Spinal cord (tissue), 10 donors: ENCODE data around the gene PIGZ. TPM values are rescaled to one million over a fixed set of nuclear protein-coding genes. Genes with fewer than 3 reads are reported as not detected.

ENCODE experiments used
- DNase-seq, 6 donors: peaks; one replicate each; pipeline versions ENCODE4 v3.0.0 to v3.0.0-alpha.2; 2013 to 2015; ENCODE audit warnings: low spot score in 6 of 6, low read depth in 4 of 6
- H3K27ac ChIP-seq: one replicate; pipeline ENCODE4 v1.5.1; 2013; ENCODE audit warnings: low read depth, low read length, control low read depth
- H3K27me3 ChIP-seq: one replicate; pipeline ENCODE4 v1.6.1; 2013; ENCODE audit warnings: low read length; ENCODE audit not compliant: control insufficient read depth, insufficient read depth
- H3K36me3 ChIP-seq: one replicate; pipeline ENCODE4 v1.6.1; 2013; ENCODE audit warnings: low read length; ENCODE audit not compliant: control insufficient read depth, insufficient read depth
- H3K4me1 ChIP-seq: one replicate; pipeline ENCODE4 v1.6.1; 2013; ENCODE audit warnings: low read length; ENCODE audit not compliant: control insufficient read depth, insufficient read depth
- H3K4me3 ChIP-seq: one replicate; pipeline ENCODE4 v1.5.1; 2013; ENCODE audit warnings: low read depth, low read length, control low read depth
- H3K9me3 ChIP-seq: one replicate; pipeline ENCODE4 v1.6.1; 2013; ENCODE audit warnings: low read length; ENCODE audit not compliant: control insufficient read depth, insufficient read depth
- WGBS: methylation state at CpG from one replicate; pipeline ENCODE4 v1.1.5; 2013; ENCODE audit warnings: missing lambda C conversion rate; ENCODE audit not compliant: insufficient coverage; 5-methylcytosine and 5-hydroxymethylcytosine counted together
- polyA plus RNA-seq, 2 donors: library from polyadenylated mRNA; unstranded; fragments of 120-200 nt; gene quantifications; one replicate each; pipeline ENCODE4 v1.2.1, GENCODE V29; 2013; ENCODE audit not compliant: insufficient read length in 2 of 2
- total RNA-seq, 2 donors: library from RNA; depleted of rRNA in 1 of 2; stranded (reverse); fragments of 120-200 nt in 1 of 2; fragments of >200 nt in 1 of 2; gene quantifications; one replicate each; pipeline versions ENCODE4 v1.2.3 to v1.2.4, GENCODE V29; 2013 to 2014
- donor health status: healthy.

PIGZ gene
- total and polyA plus RNA-seq, 4 donors, result 3.0 to 15.0 (median 6.9) TPM

DNA sequence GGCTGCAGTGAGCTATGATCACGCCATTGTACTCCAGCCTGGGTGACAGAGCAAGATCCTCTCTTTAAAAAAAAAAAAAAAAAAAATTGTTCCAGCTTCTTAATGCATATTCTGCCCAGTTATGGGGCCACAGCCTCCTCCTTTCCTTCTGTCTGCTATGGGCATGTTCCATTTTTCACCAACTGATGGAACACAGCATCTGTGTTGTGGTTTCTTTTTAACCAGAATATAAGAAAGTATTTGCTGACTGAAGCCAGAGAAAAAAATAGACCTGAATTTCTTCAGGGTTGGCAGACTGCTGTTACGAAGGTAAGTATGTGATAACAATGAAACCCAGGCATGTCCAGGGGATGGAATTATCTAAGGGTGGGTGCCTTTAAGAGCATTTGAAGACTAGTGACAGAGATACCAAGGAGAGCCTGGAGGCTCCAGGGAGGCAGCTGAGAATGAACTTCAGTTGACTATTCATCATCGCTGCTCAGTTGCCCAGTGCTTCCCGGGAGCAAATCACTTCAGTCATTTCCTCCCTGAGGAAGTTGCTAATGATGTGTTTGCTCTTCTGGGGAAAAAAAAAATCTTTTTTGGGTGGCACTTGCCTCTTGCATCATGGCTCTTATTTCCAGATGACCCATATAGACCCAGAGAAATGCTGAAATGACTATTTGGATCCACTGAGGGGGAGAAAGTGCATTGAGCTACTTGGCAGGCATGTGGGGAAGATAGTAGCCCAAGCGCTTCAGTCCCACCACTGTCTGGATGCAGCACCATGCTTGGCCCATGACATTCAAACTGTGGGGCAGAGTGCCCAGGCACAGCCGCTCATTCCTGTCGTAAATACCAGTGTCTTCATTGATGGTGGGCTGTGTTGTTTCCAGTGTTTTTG lies 40.8 kb downstream of the PIGZ start:
- Histone ChIP-seq H3K36me3 (peaks cover 6% of the 10 kb centered on the region), H3K27me3 (no peaks in the 10 kb centered on the region), H3K9me3 (no peaks in the 10 kb centered on the region), H3K27ac (no peak overlapping the region), H3K4me3 (no peak overlapping the region), H3K4me1 (no peaks in the 10 kb centered on the region)
- DNase-seq, result no peak
- 93% methylated on average over 3 of the region's 7 CpGs for WGBS

DNA sequence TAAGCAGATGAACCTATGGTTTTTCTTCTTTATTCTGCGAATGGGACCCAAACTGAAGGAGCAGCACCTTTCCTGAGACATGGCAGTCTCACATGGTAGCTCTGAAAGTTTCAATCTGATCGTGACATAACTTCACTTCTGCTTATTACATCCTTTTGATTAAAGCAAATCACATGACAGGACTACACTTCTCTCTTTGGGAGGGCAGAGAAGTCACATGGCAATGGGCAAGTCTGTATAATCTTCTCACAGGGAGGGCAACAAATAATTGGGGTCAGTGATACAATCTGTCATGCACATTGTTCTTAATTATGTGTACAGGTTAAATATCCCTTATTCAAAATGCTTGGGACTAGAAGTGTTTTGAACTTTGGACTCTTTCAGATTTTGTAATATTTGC lies 47.9 kb downstream of the PIGZ start:
- H3K4me1 ChIP-seq, result no peaks in the 10 kb centered on the region
- DNase-seq, result no peak
- H3K36me3 ChIP-seq, result peaks cover 11% of the 10 kb centered on the region
- H3K9me3 ChIP-seq, result no peaks in the 10 kb centered on the region
- 100% methylated on average over 1 of the region's 2 CpGs for WGBS
- no peaks in the 10 kb centered on the region for H3K27me3 ChIP-seq
- no peak overlapping the region for H3K27ac ChIP-seq
- H3K4me3 ChIP-seq, result no peak overlapping the region

DNA sequence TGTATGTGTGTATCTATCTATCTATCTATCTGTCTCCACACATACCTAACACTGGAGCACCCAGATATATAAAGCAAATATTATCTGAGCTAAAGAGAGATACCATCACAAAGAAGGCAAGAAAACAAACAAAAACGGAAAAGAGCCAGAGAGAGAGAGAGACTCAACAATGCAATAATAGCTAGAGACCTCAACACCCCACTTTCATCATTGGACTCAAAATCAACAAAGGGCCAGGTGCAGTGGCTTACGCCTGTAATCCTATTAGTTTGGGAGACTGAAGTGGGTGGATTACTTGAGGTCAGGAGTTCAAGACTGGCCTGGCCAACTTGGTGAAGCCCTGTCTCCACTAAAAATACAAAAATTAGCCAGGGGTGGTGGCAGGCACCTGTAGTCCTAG lies 49.7 kb downstream of the PIGZ start:
- no peaks in the 10 kb centered on the region for H3K27me3 ChIP-seq
- H3K4me3 ChIP-seq, result no peak overlapping the region
- H3K9me3 ChIP-seq, result no peaks in the 10 kb centered on the region
- no peak for DNase-seq
- no peak overlapping the region for H3K27ac ChIP-seq
- no peaks in the 10 kb centered on the region for H3K4me1 ChIP-seq
- 100% methylated on average over 1 of the region's 2 CpGs for WGBS
- H3K36me3 ChIP-seq, result peaks cover 16% of the 10 kb centered on the region

DNA sequence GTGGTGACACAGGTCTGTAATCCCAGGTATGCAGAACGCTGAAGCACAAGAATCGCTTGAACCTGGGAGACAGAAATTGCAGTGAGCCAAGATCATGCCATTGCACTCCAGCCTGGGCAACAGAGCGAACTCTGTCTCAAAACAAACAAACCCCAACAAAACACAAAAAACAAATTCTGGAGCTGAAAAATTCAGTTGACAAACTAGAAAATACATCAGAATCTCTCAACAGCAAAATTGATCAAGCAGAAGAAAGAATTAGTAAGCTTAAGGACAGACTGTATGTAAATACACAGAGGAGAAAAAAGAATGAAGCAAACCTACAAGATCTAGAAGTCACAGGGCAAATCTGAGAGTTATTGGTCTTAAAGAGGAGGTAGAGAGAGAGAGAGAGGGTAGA lies 51.6 kb downstream of the PIGZ start:
- Histone ChIP-seq H3K4me3 (no peak overlapping the region), H3K36me3 (peaks cover 11% of the 10 kb centered on the region), H3K27me3 (no peaks in the 10 kb centered on the region), H3K4me1 (no peaks in the 10 kb centered on the region), H3K27ac (no peak overlapping the region), H3K9me3 (no peaks in the 10 kb centered on the region)
- DNase-seq, result no peak
- WGBS, result 100% methylated on average over 2 of the region's 3 CpGs

DNA sequence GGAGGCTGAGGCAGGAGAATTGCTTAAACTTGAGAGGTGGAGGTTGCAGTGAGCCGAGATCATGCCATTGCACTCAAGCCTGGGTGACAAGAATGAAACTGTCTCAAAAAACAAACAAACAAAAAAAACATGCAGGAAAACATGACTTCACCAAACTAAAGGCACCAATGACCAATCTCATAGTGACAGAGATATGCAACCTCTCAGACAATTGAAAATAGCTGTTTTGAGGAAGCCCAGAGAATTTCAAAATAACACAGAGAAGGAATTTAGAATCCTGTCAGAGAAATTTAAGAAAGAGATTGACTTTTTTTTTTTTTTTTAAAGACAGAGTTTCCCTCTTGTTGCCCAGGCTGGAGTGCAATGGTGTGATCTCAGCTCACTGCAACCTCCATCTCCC lies 52.4 kb downstream of the PIGZ start:
- H3K36me3 ChIP-seq, result peaks cover 11% of the 10 kb centered on the region
- H3K9me3 ChIP-seq, result no peaks in the 10 kb centered on the region
- WGBS, result 100% methylated on average over 1 of the region's 1 CpG
- no peaks in the 10 kb centered on the region for H3K27me3 ChIP-seq
- no peak for DNase-seq
- H3K4me3 ChIP-seq, result no peak overlapping the region
- no peak overlapping the region for H3K27ac ChIP-seq
- H3K4me1 ChIP-seq, result no peaks in the 10 kb centered on the region

DNA sequence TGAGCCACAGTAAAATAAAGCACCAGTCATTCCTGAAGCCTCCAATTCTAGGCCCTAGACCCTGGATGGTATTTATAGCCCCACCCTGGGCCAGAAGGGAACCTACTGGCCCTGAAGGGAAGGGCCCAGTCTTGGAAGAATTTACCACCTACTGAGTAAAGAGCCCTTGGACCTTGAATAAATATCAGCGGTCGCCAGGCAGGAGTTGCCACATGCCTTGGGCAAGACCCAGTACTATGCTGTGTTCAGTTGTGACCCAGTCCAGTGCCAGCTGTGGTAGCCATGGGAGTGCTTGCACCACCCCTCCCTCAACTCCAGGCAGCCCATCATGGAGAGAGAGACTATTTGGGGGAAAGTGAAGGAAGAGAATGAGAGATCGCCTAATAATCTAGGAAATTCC lies 53.3 kb downstream of the PIGZ start:
- Histone ChIP-seq H3K4me3 (no peak overlapping the region), H3K9me3 (no peaks in the 10 kb centered on the region), H3K27ac (no peak overlapping the region), H3K4me1 (no peaks in the 10 kb centered on the region), H3K36me3 (peaks cover 11% of the 10 kb centered on the region), H3K27me3 (no peaks in the 10 kb centered on the region)
- no CpG with 5 or more reads among the region's 3 CpGs for WGBS
- DNase-seq, result no peak

DNA sequence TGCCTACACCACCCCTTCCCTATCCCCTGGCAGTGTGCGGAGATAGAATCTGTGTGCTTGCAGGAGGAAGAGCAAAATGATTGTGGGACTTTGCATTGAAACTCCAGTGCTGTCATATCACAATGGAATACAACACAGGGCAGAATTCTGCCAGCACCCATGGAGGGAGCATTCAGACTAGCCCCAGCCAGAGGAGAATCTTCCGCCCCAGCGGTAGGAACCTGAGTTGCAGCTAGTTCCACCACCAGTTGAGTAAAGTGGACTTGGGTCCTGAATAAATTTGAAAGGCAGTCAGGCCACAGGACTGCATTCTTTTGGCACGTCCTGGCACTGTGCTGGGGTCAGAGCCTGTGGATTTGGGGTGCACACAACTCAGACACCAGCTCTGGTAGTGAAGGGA lies 53.8 kb downstream of the PIGZ start:
- H3K9me3 ChIP-seq, result no peaks in the 10 kb centered on the region
- H3K36me3 ChIP-seq, result peaks cover 11% of the 10 kb centered on the region
- H3K4me1 ChIP-seq, result no peaks in the 10 kb centered on the region
- no peak for DNase-seq
- WGBS, result 93% methylated on average over 3 of the region's 4 CpGs
- H3K27ac ChIP-seq, result no peak overlapping the region
- H3K27me3 ChIP-seq, result no peaks in the 10 kb centered on the region
- H3K4me3 ChIP-seq, result no peak overlapping the region

DNA sequence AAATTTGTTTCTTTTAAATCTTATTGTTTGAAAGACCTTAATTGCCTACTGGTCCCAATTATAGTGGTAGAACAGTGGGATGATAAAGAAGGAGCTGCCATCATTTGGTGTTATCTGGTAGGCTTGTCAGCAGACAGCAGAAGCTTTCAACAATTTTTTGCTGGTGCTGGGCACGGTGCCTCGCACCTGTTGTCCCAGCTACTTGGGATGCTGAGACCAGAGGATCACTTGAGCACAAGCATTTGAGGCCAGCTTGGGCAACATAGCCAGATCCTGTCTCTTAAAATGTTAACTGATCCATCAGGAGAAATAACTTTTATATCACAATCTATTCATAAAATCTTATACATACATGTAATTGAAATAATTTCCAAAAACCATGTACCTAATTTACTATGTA lies 64.9 kb downstream of the PIGZ start:
- 100% methylated on average over 2 of the region's 2 CpGs for WGBS
- no peak for DNase-seq
- H3K36me3 ChIP-seq, result peaks cover 42% of the 10 kb centered on the region

DNA sequence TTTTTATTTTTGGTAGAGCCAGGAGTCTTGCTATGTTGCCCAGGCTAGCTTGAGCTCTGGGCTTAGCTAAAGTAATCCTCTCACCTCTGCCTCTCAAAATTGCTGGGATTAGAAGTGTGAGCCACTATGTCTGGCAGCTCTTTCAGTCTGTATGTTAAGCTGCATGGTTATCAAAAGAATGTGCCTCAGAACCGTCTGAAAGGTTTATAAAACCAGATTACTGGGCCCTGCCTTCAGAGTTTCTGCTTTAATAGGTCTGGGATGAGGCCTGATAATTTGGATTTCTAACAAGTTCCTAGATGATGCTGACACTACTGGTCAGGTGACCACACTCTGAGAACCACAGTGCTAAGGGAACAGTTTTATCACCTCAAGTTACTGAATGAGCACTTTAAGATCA lies 66.3 kb downstream of the PIGZ start:
- Histone ChIP-seq H3K9me3 (no peaks in the 10 kb centered on the region), H3K27ac (no peak overlapping the region), H3K36me3 (peaks cover 39% of the 10 kb centered on the region), H3K4me1 (no peaks in the 10 kb centered on the region), H3K4me3 (no peak overlapping the region), H3K27me3 (no peaks in the 10 kb centered on the region)
- WGBS, result no CpG with 5 or more reads among the region's 1 CpG
- DNase-seq, result no peak

More for the DNA sequence above, 64.9 kb downstream of the PIGZ start:
- Histone ChIP-seq H3K4me1 (no peaks in the 10 kb centered on the region), H3K4me3 (no peak overlapping the region), H3K9me3 (no peaks in the 10 kb centered on the region), H3K27me3 (no peaks in the 10 kb centered on the region), H3K27ac (no peak overlapping the region)

DNA sequence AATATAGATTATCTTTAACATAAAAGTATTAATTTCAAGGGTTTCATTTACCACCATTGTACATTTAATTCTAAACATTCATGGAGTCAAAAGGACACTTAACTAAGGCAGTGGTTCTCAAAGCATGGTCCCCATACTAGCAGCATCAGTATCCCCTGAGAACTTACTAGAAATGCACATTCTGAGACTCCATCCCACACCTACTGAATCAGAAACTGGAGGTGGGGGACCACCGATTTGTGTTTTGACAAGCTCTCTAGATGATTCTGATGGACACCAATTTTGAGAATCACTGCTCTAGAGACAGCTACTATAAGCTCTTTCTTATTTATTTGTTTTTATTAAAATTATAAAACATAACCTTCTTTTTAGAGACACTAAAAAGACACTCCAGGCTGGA lies 66.9 kb downstream of the PIGZ start:
- DNase-seq, result no peak
- peaks cover 36% of the 10 kb centered on the region for H3K36me3 ChIP-seq
- no peak overlapping the region for H3K27ac ChIP-seq
- H3K27me3 ChIP-seq, result no peaks in the 10 kb centered on the region
- H3K9me3 ChIP-seq, result no peaks in the 10 kb centered on the region
- no peaks in the 10 kb centered on the region for H3K4me1 ChIP-seq
- no CpG with 5 or more reads among the region's 1 CpG for WGBS
- no peak overlapping the region for H3K4me3 ChIP-seq
